ENCODE data around the gene NAT16. TPM values are rescaled to one million over a fixed set of nuclear protein-coding genes. Genes with fewer than 3 reads are reported as not detected.

The NAT16 gene
- total and polyA plus RNA-seq, 9 of the 15 experiments (the other 6 are each of a cell fraction or from before 2014, with no cell fraction given), result 0.04 TPM; not detected in 8

- no peaks in the 10 kb centered on the region for H4K20me1 ChIP-seq (replicated peaks; ENCODE audit: control insufficient read depth, insufficient read depth, low read length)
- DNase-seq (ENCODE audit: extremely low read depth in 1 of 4, low spot score in 3 of 4) (no peak), FAIRE-seq (no peak), ATAC-seq (no peak)
- H3K27me3 ChIP-seq (ENCODE audit: control insufficient read depth in 2 of 2, insufficient read depth in 2 of 2, low read length in 2 of 2), result no peaks in the 10 kb centered on the region; a peak in 2 of 5 replicates
- intact Hi-C loops (cut with micrococcal nuclease), result no loop called here
- no TSS peak for BruUV-seq (replicated peaks)
- no peak overlapping the region for H3K4me3 ChIP-seq
- WGBS (ENCODE audit: insufficient coverage, low coverage, missing lambda C conversion rate), result 33% methylated on average over 2 of the region's 2 CpGs
- in situ Hi-C loops (cut with MboI), result no loop called here
- H2AFZ ChIP-seq (ENCODE audit: low read depth, low read length), result no peak overlapping the region
- H3K4me2 ChIP-seq (ENCODE audit: insufficient read depth, low read length), result no peak overlapping the region
- H3K27ac ChIP-seq (ENCODE audit: extremely low read depth, low read depth, low read length), result no peak overlapping the region
- H3K79me2 ChIP-seq (ENCODE audit: control insufficient read depth, insufficient read depth, low read length), result peaks cover 12% of the 10 kb centered on the region
- H3K9me1 ChIP-seq (ENCODE audit: control insufficient read depth, insufficient read depth, low read length), result no peaks in the 10 kb centered on the region
- CTCF ChIA-PET (ENCODE audit: low intra/inter-chr PET ratio), result no interaction called here
- POLR2A ChIA-PET, result interaction anchor here (0.6 to 0.7 kb wide), 2 partner anchors 10 to 31 kb away, joined by 3 read pairs; no protein-coding TSS in a partner anchor
- H3K36me3 ChIP-seq (ENCODE audit: control insufficient read depth, insufficient read depth, low read length), result peaks cover 7% of the 10 kb centered on the region; the same call in 1 of the 3 replicates
- H3K4me1 ChIP-seq (replicated peaks in 1 of 2; ENCODE audit: control insufficient read depth in 2 of 2, insufficient read depth in 2 of 2, low read length in 2 of 2), result peaks cover 19 to 28% of the 10 kb centered on the region in 2 experiments
- no peaks in the 10 kb centered on the region for H3K9me3 ChIP-seq (replicated peaks; ENCODE audit: control insufficient read depth, insufficient read depth, low read depth, low read length)
- no peak overlapping the region for H3K9ac ChIP-seq (ENCODE audit: insufficient read depth in 1 of 2, low read depth in 2 of 2, low read length in 2 of 2)
- TF ChIP-seq ZNF311 (CRISPR knock-in tag; IDR thresholded peaks at IDR 0.05) (0 out of 2 replicates have a peak, but pooled peaks have one; percentile 13), BACH1 (tag; IDR thresholded peaks at IDR 0.05) (peak; percentile 71), TOE1 (IDR thresholded peaks at IDR 0.05; ENCODE audit: borderline replicate concordance) (no peak), TOE1 (CRISPR knock-in tag; IDR thresholded peaks at IDR 0.05; ENCODE audit: borderline replicate concordance, low read depth) (no peak), TCF7L2 (IDR thresholded peaks at IDR 0.05; ENCODE audit: low read depth, low read length) (no peak), ZNF165 (CRISPR knock-in tag; IDR thresholded peaks at IDR 0.05; ENCODE audit: borderline replicate concordance) (no peak), NCOA1 (IDR thresholded peaks at IDR 0.05; ENCODE audit: low read depth) (no peak), ETV1 (tag; conservative IDR thresholded peaks at IDR 0.05; ENCODE audit: low read depth) (peak; percentile 27; the same call in 1 of the 2 replicates), ZNF589 (CRISPR knock-in tag; IDR thresholded peaks at IDR 0.05; ENCODE audit: low read depth) (peak; percentile 71; the same call in 1 of the 2 replicates), MEF2D (tag; conservative IDR thresholded peaks at IDR 0.05; ENCODE audit: low read depth) (peak; percentile 68; the same call in 1 of the 2 replicates), ATF3 (IDR thresholded peaks at IDR 0.05) (peak; percentile 65), ATF3 (CRISPR knock-in tag; conservative IDR thresholded peaks at IDR 0.05) (no peak), ZNF146 (CRISPR knock-in tag; IDR thresholded peaks at IDR 0.05; ENCODE audit: unreplicated experiment) (no peak), ZNF764 (CRISPR knock-in tag; IDR thresholded peaks at IDR 0.05; ENCODE audit: low read depth) (no peak), ZNF740 (CRISPR knock-in tag; IDR thresholded peaks at IDR 0.05) (no peak), ZNF740 (tag; IDR thresholded peaks at IDR 0.05) (peak in 1 of 2 experiments; percentile 73; a peak in 1 of 4 replicates), THAP7 (CRISPR knock-in tag; IDR thresholded peaks at IDR 0.05) (no peak), ZNF79 (CRISPR knock-in tag; IDR thresholded peaks at IDR 0.05; ENCODE audit: low read depth) (peak; percentile 74; the same call in 1 of the 2 replicates), MYC (IDR thresholded peaks at IDR 0.05; ENCODE audit: low read depth, low read length) (no peak), MYC (CRISPR knock-in tag; IDR thresholded peaks at IDR 0.05; ENCODE audit: borderline replicate concordance, low read depth) (0 out of 2 replicates have a peak, but pooled peaks have one; percentile 40), ZNF766 (CRISPR knock-in tag; conservative IDR thresholded peaks at IDR 0.05) (peak; percentile 75)
Measured at GRCh38 chr7:101151908-101152651, 28.0 kb downstream of the NAT16 start.
